GM23248 (cell line): ENCODE results near the gene TAL1.

Source experiments
- EZH2 ChIP-seq: fragments of 200-600 bp; sonication (generic); IDR thresholded peaks from 2 replicates; pipeline ENCODE4 v1.6.1; 2018; ENCODE audit warnings: antibody characterized with exemption, mild to moderate bottlenecking; ENCODE audit not compliant: insufficient read depth, poor library complexity, severe bottlenecking
- EZH2phosphoT487 ChIP-seq: fragments of 200-600 bp; sonication (generic); IDR thresholded peaks from 2 replicates; pipeline ENCODE4 v1.6.1; 2018; ENCODE audit warnings: antibody characterized with exemption, moderate library complexity, mild to moderate bottlenecking, low read depth; ENCODE audit not compliant: insufficient read depth

DNA sequence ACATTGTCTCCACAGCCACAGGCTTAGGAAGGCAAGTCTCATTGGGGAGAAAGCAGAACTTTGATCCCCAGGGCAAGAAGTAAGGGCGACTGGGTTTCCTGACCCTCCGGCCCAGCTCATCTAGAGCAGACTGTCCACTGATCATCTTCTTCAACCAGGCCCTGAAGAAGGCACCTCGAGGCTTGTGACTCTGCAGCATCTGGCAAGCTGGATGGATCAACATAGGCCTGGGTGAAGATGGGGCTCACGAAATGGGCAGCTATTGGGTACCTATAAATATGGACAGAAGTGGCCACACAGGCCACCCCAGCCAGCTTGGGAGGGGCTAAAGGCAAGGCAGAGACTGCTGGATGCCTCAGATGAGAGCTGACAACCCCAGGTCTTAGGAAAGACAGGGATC is 13.0 kb downstream of the TAL1 start:
- TF ChIP-seq EZH2, result no peak
- no peak for TF ChIP-seq EZH2phosphoT487
